ENCODE results near the gene NAV1.

DNA sequence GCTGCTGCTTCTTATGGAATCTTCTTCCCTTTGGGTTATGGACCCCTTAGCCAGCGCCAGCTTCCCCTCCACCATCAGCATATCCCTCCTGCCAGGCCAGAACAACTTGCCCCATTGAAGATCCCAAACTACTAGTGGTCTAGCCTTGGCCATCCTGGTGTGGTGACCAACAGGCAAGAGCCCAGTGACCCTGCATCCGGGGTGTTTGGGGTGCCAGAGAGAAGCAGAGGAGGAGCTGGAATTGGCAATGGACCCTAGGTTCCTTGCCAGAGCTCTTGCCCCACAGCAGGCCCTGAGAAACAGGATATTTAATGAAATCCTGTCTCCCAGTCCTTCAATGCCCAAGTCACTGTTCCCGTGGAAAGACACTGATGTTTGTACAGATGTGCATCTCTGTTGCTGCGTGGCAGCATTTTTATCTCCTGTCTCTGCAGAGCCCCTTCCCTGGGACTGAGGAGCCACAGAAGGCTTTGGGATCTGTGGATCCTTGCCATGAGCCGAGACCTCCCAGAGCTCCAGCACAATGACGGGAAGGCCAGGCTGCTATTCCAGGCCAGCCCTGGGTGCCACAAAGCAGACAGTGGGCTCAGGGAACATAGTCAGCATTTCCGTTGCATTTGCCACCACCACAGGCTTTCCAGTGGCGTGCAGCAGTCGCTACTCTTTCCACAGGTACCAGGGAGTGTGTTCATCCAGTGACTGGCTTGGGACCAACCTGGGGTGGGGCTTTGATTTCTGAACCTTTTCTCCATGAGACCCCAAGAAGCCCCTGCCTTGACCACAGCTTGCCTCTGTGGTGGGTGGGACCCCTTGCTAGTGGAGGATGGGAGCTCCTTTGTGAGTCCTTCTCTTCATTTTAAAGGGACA is 21.6 kb downstream of the NAV1 start:
- TF ChIP-seq CREB5 (CRISPR knock-in tag; IDR thresholded peaks at IDR 0.05; ENCODE audit: low read depth) (no peak), PPARA (CRISPR knock-in tag; IDR thresholded peaks at IDR 0.05; ENCODE audit: borderline replicate concordance) (no peak), ARNTL (CRISPR knock-in tag; IDR thresholded peaks at IDR 0.05; ENCODE audit: borderline replicate concordance, low read depth) (no peak), ZFP30 (CRISPR knock-in tag; IDR thresholded peaks at IDR 0.05) (no peak), ZC3H10 (CRISPR knock-in tag; IDR thresholded peaks at IDR 0.05) (no peak), RARB (CRISPR knock-in tag; IDR thresholded peaks at IDR 0.05) (no peak)
